Skeletal muscle cell (primary cell): ENCODE results near the gene ATP5F1D.
A peak's percentile ranks its signal among the peaks of the same experiment; 100 is the strongest.

ENCODE experiments used
- DNase-seq: peaks from one replicate; pipeline ENCODE4 v3.0.0-alpha.2; 2010; ENCODE audit warnings: low read depth
- H3K4me3 ChIP-seq: 2 replicates; pipeline ENCODE4 v1.5.1; 2011; ENCODE audit warnings: low read depth, mild to moderate bottlenecking, control low read depth, low read length, moderate library complexity

The ATP5F1D gene

GRCh38 chr19:1286487-1287353, 45.2 kb downstream of the ATP5F1D start:
- DNase-seq: no peak
- peak overlapping the region; percentile 26 for H3K4me3 ChIP-seq

- no peak for DNase-seq
- H3K4me3 ChIP-seq: no peak overlapping the region
Measured at GRCh38 chr19:1287354-1288225, 46.0 kb downstream of the ATP5F1D start.

- no peak overlapping the region for H3K4me3 ChIP-seq
- no peak for DNase-seq
Measured at GRCh38 chr19:1288226-1288612, 46.7 kb downstream of the ATP5F1D start.

DNA sequence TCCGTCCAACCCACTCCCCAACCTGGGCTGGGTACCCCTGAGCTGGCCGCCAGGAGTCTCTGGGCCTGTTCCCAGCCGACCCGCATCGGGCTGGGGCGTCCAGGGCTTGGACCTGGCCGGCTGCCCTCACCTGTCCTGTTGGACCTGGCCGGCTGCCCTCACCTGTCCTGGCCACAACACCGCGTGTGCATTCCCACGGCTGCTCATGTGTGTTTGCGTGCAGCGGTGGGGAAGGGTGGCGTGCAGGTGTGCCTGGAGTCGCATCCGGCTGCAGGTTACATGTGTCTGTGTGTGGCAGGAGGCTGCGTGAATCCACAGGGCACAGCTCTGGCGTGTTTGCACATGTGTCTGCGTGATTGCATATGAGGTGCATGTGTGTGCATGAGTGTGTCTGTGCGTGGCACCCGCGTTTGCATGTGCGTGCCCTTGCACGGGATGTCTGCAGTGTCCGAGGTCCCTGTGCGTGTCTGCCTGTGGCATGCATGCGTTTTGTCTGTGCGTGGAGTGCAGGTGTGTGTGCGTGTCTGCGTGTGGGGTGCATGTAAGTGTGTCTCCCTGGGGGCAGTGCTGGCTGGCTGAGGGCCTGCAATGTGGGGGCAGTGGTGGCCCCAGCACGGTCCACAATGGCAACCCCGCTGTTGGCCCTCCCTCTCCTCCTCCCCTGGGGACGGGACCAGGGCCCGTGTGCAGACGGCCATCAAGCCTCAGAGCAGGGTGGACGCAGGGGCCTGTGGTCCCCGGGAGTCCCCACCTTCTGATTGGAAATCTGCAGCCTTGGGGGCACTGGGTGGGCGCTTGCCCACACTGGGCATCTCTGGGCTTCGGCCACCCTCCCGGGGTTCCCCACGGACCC, 47.5 kb downstream of the ATP5F1D start:
- DNase-seq: no peak
- no peak overlapping the region for H3K4me3 ChIP-seq

- no peak overlapping the region for H3K4me3 ChIP-seq
Measured at GRCh38 chr19:1289686-1290025, 48.1 kb downstream of the ATP5F1D start.

DNA sequence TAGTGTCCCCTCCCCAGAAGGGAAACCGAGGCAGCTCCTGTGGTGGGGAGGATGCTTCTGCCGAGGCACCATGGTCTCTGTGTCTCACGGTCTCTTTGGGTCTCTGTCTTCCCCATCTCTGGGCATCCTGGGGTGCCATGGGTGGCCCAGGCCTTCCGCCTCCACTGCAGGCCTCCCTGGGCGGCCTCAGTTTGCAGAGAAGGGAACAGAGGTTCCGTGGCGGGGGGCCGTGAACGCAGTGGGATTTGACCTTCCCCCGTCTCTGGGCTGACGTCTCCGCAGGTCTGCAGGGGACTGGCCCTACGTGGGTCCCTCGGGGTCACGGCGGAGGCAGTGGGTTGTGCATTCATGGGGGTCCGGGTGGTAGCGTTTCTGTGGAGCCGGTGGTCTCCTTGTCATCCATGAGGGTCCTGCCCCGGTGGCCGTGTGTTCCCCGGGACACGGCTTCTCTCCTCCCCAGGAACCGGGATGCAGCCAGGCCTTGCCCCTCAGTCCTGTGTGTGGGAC, 48.7 kb downstream of the ATP5F1D start:
- no peak for DNase-seq
- no peak overlapping the region for H3K4me3 ChIP-seq

More at GRCh38 chr19:1289686-1290025, 48.1 kb downstream of the ATP5F1D start:
- no peak for DNase-seq

GRCh38 chr19:1290703-1291651, 49.4 kb downstream of the ATP5F1D start:
- no peak for DNase-seq
- H3K4me3 ChIP-seq: no peak overlapping the region

- H3K4me3 ChIP-seq: no peak overlapping the region
- DNase-seq: no peak
Measured at GRCh38 chr19:1291761-1292418, 50.3 kb downstream of the ATP5F1D start.

- DNase-seq: no peak
- no peak overlapping the region for H3K4me3 ChIP-seq
Measured at GRCh38 chr19:1292419-1293151, 51.0 kb downstream of the ATP5F1D start.

DNA sequence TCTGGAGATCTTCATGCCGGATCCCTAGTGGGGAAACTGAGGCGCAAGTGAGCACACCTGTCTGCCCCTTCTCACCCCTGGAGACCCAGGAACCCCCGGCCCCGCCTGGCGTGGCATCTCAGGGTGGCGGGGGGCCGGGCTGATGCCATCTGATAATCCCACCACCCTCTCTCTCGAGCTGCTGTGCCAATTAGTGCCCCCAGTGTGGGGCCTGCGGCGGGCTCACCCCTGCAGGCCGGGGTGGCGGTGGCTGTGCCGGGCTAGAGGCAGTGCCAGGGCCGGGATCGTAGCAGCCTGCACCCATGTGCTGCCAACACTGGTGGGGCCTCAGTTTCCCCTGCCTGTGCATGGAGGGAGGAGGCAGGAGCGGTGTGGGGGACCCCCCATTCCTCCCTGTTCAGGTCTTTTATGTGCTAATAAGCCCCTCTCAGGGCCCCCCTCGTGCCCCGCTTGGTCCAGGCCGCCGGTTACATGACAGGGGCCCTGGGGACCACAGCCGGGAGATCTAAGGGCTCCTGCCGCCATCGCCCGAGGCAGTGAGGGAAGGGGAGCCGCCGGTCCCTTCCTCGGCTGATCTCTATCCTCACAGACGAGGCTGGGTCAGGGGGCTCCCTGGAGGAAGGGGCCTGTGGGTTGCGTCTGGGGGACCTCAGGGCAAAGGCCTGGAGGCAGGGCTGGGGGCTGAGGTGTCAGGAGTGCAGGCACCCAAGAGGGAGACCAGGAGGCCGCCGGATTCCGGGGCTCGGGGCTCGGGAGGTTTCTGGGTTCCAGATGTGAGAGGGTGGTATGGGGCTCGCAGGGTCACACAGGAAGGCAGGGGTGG, 52.4 kb downstream of the ATP5F1D start:
- no peak overlapping the region for H3K4me3 ChIP-seq
- no peak for DNase-seq
